HG02852 (cell line): Measurements from ENCODE around the gene PPP1R7.
"Not testable (repeated sequence)": the region's sequence is repeated elsewhere in the genome, so short reads cannot be mapped to it uniquely, and the experiment has no call there.

Source experiments
- ATAC-seq: cut with Tn5 transposase; IDR thresholded peaks from one replicate; pipeline ENCODE4 v1.9.1; 2021; ENCODE audit warnings: mild to moderate bottlenecking, moderate library complexity; ENCODE audit not compliant: unreplicated experiment

The PPP1R7 gene

GRCh38 chr2:241191081-241191480 lies 40.8 kb downstream of the PPP1R7 start:
- ATAC-seq = no peak

GRCh38 chr2:241193271-241193670 lies 43.0 kb downstream of the PPP1R7 start:
- no peak for ATAC-seq

DNA sequence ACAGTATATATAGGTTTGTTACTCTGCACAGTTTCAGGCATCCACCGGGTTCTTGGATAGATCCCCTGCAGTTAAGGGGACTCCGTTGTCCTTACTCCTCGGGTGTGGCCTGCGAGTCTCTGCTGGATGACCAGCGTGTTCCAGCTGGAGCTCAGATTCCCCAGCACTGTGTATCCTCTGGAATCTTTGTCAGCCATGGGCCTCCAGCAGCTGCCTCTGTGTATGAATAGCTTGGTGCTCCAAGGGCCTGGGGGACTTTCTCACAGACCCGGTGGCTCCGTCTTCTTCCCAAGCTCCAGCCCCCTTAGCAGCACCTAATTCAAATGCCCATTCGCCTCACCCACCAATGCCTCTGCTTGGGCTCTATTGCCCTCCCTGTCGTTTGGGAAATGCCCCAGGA lies 44.5 kb downstream of the PPP1R7 start:
- no peak for ATAC-seq

DNA sequence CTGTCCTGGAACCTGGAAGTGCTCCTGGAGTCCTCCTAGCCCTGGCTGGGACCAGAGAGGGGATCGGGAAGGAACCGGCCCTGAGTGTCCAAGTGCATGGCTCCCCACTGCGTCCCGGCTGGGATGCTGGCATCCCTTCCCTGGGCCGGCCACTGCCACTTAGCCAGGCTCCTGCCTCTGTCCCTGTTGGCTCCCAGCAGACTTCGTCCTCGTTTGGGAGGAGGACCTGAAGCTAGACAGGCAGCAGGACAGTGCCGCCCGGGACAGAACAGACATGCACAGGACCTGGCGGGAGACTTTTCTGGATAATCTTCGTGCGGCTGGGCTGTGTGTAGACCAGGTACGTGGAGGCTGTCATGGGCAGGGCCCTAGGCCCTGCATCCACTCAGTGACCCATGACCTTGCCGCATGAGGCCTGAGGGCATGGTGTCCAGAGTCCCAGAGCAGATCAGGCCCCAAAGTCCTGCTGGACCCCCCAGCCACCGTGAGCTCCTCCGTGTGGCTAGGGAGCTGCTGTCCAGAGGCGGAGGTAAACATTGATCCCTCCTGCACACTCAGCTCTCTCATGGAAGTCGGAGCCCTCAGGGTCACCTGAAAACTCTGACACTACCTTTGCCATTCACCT lies 45.4 kb downstream of the PPP1R7 start:
- ATAC-seq = no peak

GRCh38 chr2:241197246-241197645 lies 47.0 kb downstream of the PPP1R7 start:
- not testable (repeated sequence) for ATAC-seq

DNA sequence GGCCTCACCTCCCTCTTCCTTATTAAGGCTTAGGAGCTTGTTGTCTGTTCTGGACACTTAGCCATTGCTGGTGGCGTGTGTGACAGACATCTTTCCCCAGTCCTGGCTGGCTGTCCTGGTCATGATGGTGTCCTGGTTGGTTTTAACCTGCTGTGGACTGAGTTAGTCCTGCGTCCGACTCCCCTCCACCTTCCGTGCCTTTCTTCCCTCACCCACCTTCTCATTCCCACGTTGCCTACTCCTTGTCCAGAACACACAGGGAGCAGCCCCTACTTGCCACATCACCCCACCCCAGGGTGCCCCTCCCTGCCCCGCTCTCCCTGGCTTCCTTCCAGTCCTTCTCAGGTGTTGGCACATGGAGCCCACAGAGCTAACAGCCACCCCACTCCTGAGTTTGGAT lies 47.7 kb downstream of the PPP1R7 start:
- no peak for ATAC-seq

DNA sequence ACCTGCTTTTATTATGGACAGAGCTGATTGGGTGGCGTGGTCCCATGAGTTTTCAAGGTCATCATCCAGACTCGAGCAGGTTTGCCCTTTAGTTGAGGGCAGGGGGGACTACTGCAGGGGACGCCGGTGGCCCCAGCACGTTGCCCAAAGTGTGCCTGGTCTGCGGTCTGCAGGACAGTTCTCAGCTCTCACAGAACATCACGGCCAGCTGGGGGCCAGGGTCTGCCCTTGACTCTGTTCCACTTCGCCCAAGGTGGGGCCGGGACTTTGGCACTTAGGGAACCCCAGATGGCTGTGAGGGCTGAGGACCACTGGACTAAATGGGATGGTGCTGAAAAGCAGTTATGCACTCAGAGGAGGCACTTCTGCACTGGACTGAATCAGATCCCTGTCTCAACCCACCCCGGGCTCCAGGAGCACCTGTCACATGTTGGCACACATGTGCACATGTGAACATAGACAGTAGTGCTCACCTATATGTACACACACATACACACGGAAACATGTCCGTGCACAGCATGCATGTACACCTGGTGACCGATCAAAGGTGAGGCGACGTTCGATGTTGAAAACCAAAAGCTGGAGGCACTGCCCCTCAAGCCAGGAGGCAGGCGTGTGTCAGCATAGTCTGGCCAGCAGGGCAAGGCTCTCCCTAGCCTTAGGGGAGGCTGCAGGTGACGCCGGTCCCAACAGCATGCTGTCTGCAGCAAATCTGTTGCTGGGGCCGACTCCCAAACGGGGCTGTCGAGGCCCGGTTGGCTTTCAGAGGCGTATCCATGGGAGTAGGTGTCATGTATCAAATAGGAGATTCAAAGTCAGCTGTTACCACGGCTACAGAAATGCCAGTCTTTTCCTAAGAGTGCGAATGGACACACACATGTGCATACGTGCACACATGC lies 48.4 kb downstream of the PPP1R7 start:
- ATAC-seq = no peak

- no peak for ATAC-seq
Observed at GRCh38 chr2:241199286-241199685, 49.0 kb downstream of the PPP1R7 start.

GRCh38 chr2:241199897-241200821 lies 49.9 kb downstream of the PPP1R7 start:
- no peak for ATAC-seq

DNA sequence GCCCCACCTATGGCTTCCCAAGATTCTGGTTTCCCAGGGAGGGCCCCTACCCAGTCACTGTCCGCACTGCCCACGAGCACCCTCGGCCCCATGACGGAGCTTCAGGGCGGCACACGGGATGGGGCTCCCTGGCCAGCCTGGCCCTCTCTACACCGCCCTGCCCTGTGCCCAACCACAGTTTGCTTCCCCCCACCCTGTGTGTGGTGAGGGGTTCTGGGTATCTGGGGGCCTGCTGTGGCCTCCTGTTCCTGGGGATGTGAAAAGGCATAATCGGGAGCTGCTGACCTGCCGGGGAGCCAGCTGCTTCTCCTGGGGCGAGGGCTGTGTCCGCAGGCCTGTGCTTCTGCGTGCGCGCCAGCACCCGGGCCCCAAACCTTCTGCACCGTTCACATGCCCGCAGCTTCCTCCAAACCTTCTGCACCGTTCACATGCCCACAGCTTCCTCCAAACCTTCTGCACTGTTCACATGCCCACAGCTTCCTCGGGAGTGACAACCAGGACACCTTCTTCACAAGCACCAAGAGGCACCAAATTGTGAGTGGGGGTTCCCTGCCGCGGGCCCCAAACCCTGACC lies 50.6 kb downstream of the PPP1R7 start:
- no peak for ATAC-seq

DNA sequence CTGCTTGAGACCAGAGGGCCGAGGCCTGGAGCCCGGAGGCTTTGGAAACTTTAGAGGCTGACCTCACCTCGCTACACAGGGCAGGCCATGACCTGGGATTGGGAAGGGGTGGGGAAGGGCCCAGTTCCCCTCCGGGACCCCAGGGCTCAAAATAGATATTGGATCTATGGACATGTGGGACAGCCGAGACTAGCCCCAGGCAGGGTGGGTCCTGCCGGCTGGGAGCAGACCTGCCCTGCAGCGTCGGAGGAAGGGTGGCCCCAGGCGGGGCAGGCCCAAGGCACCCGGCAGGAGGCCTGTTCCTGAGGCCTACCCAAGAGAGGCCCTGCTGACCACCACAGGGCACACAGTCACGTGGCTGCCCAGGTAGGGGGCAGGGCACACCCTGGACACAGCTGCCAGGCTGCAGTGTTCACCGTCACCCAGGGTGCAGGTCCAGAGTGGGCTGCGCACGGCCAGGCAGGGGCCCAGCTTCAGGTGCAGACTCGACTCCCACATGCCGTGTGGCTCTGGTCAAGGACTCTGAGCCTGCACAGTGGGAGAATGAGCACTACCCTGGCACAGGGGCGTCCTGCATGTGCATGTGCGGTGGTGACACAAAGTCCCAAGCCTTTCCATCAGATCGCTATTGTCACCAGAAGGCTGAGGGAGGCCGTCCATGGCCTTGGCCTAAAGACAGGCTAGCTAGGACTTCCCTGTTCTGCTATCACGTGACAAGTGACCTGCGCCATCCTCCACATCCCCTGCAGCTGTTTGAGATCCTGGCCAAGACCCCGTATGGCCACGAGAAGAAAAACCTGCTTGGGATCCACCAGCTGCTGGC lies 51.4 kb downstream of the PPP1R7 start:
- no peak for ATAC-seq

GRCh38 chr2:241202268-241202585 lies 52.0 kb downstream of the PPP1R7 start:
- ATAC-seq = no peak

- ATAC-seq = no peak
Observed at GRCh38 chr2:241202681-241203080, 52.4 kb downstream of the PPP1R7 start.

DNA sequence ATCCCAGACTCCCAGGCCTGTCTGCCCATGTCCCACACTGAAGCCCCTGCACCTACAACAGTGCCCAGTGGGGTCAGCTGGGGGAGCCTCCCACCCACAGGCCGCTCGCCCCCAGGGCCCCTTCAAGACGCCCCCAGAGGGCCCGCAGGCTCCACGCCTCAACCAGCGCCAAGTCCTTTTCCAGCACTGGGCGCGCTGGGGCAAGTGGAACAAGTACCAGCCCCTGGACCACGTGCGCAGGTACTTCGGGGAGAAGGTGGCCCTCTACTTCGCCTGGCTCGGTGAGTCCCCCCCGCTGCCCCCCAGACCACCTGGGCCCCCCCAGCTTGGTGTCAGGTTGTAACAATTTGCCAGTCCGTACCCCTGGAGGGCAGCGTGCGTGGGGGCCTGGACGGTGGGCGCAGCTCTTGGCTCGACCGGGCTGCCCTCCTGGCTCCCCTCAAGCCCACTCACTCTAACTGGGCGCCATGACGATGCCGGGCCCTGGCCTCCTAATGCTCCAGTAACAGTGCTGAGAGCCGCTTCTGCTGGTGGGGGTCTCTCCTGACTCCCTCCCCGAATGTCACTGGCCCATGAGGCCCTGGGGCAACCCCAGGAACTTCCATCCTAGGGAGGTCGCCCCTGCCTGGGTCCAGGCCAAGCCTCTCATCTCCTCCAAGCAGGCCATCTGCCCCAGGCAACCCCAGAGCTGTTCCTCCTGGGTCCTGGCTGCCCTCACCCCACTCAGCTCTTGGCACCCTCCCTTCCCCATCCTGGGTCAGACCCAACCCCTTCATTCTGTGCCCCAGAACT lies 53.1 kb downstream of the PPP1R7 start:
- no peak for ATAC-seq

GRCh38 chr2:241204010-241204384 lies 53.7 kb downstream of the PPP1R7 start:
- ATAC-seq = no peak

DNA sequence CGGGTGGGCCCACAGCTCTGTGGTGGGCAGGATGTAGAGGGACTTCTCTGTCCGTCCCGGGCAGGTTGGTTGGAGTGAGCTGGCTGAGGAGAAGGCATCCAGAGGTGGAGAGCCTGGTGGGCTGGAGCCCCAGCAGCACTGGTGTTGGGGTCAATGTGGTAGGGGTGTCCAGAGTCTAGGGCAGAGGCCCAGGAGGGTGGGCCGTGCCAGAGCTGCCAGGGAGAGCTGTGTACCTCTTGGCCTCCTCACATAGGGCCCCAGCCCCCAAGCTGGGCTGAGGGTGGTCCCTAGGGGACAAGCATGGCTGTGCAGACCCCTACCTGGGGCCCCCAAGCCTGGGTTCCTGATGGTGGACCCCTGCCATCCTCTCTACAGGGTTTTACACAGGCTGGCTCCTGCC lies 54.2 kb downstream of the PPP1R7 start:
- ATAC-seq = no peak

- ATAC-seq = no peak
Observed at GRCh38 chr2:241205086-241205485, 54.8 kb downstream of the PPP1R7 start.

- no peak for ATAC-seq
Observed at GRCh38 chr2:241207151-241207550, 56.9 kb downstream of the PPP1R7 start.

GRCh38 chr2:241207641-241208040 lies 57.4 kb downstream of the PPP1R7 start:
- ATAC-seq = no peak

GRCh38 chr2:241208058-241208457 lies 57.8 kb downstream of the PPP1R7 start:
- ATAC-seq = no peak
